GM12891 (cell line): Measurements from ENCODE around the gene CHST1.

Experiments used
- DNase-seq: peaks from one replicate; pipeline ENCODE4 v3.0.0; 2011; ENCODE audit warnings: low spot score; ENCODE audit not compliant: insufficient read length
- FAIRE-seq: peaks from 2 replicates; lab custom pipeline; 2011; peaks lifted over from hg19 to GRCh38; lab: Jason Lieb, UNC
- PAX5 ChIP-seq: IDR thresholded peaks from 2 replicates; pipeline ENCODE4 v1.6.1; 2011; ENCODE audit warnings: low read length, moderate library complexity, mild to moderate bottlenecking; ENCODE audit not compliant: insufficient read depth, severe bottlenecking
- POLR2A ChIP-seq: IDR thresholded peaks from 2 replicates; pipeline ENCODE4 v1.6.1; 2011; ENCODE audit warnings: low read depth, low read length, control low read depth
- POLR2AphosphoS5 ChIP-seq: IDR thresholded peaks from 2 replicates; pipeline ENCODE4 v1.6.1; 2011; ENCODE audit warnings: low read depth, low read length, control low read depth
- POU2F2 ChIP-seq: IDR thresholded peaks from 2 replicates; pipeline ENCODE4 v1.6.1; 2011; ENCODE audit warnings: low read depth, mild to moderate bottlenecking, control low read depth, low read length, moderate library complexity
- SPI1 ChIP-seq: IDR thresholded peaks from 2 replicates; pipeline ENCODE4 v1.6.1; 2011; ENCODE audit warnings: low read depth, low read length, control low read depth
- TAF1 ChIP-seq: IDR thresholded peaks from 2 replicates; pipeline ENCODE4 v1.6.1; 2011; ENCODE audit warnings: low read depth, low read length, control low read depth

The CHST1 gene

GRCh38 chr11:45621588-45621987, 43.8 kb downstream of the CHST1 start:
- no peak for DNase-seq
- TF ChIP-seq POLR2A (no peak), PAX5 (no peak), POU2F2 (no peak), TAF1 (no peak), POLR2AphosphoS5 (no peak), SPI1 (no peak)
- no peak for FAIRE-seq

DNA sequence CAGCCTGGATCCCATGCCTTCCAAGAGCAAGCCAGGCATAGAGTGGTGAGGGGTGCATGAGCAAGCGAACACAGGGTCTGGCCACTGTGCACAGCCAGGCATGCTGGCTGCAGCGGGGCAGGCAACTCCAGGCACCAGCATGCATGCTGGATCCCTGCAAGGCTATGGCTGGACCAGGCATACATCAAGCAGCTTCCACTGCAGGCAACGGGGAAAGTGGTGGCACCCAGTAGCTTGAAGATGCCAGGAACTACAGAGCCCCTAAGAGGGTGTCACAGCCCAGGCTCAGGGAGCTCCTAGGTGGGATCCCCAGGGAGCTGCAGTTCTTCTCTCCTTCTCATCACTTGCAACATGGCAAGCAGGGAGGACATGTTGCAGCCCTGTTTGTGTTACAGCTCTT, 45.2 kb downstream of the CHST1 start:
- DNase-seq: no peak
- no peak for TF ChIP-seq POU2F2
- no peak for TF ChIP-seq POLR2AphosphoS5
- no peak for TF ChIP-seq TAF1
- TF ChIP-seq POLR2A: no peak
- no peak for TF ChIP-seq SPI1
- TF ChIP-seq PAX5: no peak
- no peak for FAIRE-seq

- DNase-seq: no peak
- no peak for TF ChIP-seq PAX5
- no peak for TF ChIP-seq POU2F2
- TF ChIP-seq POLR2AphosphoS5: no peak
- no peak for TF ChIP-seq SPI1
- TF ChIP-seq POLR2A: no peak
- no peak for TF ChIP-seq TAF1
- no peak for FAIRE-seq
Measured at GRCh38 chr11:45618897-45619296, 46.5 kb downstream of the CHST1 start.

DNA sequence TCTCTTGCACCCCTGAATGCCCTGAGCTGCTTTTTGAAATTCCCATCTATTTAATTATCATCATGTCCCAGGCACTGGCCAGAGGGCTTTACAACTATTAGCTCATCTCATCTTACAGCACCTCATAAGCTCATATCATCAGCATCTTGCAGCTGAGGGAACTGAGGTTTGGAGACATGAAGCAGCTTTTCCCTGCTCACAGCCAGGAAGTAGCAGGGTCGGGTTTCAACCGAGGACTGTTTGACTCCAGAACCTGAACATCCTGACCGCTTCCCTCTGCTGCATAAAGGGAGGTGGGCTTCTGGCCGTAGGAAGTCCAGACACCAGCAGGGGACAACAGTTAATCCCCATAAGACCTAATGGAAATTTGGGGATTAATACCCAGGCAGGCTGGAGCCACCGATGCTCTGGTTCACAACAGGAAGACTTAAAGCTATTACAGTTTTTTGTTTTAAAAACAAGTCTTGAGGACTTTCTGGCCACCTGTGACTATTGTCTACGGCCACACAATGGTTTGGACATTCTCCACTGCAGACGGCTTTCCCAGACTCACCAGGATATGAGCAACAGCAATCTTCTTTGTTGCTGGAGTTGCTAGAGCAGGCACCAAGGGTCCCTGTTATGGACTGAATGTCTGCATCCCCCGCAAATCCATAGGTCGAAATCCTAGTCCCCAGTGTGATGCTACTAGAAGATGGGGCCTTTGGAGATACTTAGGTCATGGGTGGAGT, 47.4 kb downstream of the CHST1 start:
- TF ChIP-seq SPI1 (no peak), PAX5 (no peak), TAF1 (no peak), POLR2A (no peak), POLR2AphosphoS5 (no peak), POU2F2 (no peak)
- DNase-seq (no peak), FAIRE-seq (no peak)

- DNase-seq: no peak
- TF ChIP-seq TAF1: no peak
- TF ChIP-seq POU2F2: no peak
- no peak for TF ChIP-seq POLR2AphosphoS5
- no peak for TF ChIP-seq POLR2A
- no peak for TF ChIP-seq PAX5
- TF ChIP-seq SPI1: no peak
- FAIRE-seq: no peak
Measured at GRCh38 chr11:45616802-45617549, 48.4 kb downstream of the CHST1 start.

GRCh38 chr11:45615182-45615792, 50.1 kb downstream of the CHST1 start:
- TF ChIP-seq POLR2AphosphoS5: no peak
- no peak for DNase-seq
- no peak for FAIRE-seq

GRCh38 chr11:45614196-45614828, 51.1 kb downstream of the CHST1 start:
- FAIRE-seq: no peak
- no peak for TF ChIP-seq TAF1
- no peak for TF ChIP-seq POLR2A
- no peak for TF ChIP-seq POLR2AphosphoS5
- no peak for TF ChIP-seq SPI1
- TF ChIP-seq POU2F2: no peak
- TF ChIP-seq PAX5: no peak
- no peak for DNase-seq

DNA sequence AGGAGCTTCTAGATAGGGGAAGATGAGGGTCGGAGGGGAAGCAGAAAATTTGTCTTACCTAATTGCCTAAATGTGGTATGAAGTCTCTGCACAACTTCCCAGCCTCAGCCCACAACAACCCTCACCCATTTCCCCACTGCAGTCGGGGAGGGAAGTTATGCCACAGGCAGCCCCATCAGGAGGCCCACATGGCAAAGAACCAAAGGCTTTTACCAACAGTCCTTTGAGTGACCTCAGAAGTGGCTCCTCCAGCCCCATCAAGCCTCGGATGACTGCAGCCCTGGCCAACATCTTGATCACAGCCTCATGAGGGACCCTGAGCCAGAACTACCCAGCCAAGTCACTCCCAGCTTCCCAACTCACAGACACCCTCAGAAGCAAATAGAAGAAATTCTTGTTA, 54.8 kb downstream of the CHST1 start:
- TF ChIP-seq POLR2AphosphoS5 (no peak), POU2F2 (no peak), SPI1 (no peak), POLR2A (no peak)
- FAIRE-seq (no peak), DNase-seq (no peak)

GRCh38 chr11:45609902-45610301, 55.5 kb downstream of the CHST1 start:
- no peak for TF ChIP-seq POLR2A
- TF ChIP-seq POU2F2: no peak
- TF ChIP-seq SPI1: no peak
- no peak for TF ChIP-seq POLR2AphosphoS5
- TF ChIP-seq PAX5: no peak
- TF ChIP-seq TAF1: no peak
- FAIRE-seq: no peak
- DNase-seq: no peak

DNA sequence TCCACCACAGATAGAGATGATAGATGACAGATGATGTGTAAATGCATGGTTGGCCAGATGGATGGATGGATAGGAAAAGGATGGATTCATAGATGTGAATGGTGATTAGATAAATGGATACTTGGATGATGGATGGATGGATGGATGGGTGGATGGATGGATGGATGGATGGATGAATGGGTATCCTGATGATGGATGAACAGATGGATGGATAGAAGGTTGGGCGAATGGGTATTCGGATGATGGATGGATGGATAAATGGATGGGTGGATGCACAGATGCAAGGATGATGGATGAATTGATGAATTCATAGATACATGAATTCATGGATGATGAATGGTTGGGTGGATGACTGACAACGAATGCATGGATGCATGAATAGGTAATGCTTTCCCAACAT, 56.1 kb downstream of the CHST1 start:
- DNase-seq: no peak
- TF ChIP-seq PAX5: no peak
- TF ChIP-seq POU2F2: no peak
- no peak for TF ChIP-seq POLR2A
- no peak for TF ChIP-seq POLR2AphosphoS5
- no peak for TF ChIP-seq TAF1
- TF ChIP-seq SPI1: no peak
- no peak for FAIRE-seq
